Medulla oblongata (tissue), 1 donor: ENCODE data around the gene DDHD1.
A peak's percentile ranks its signal among the peaks of the same experiment; 100 is the strongest.
"Not testable (repeated sequence)": the region's sequence is repeated elsewhere in the genome, so short reads cannot be mapped to it uniquely, and the experiment has no call there.

Experiments used
- DNase-seq: peaks from one replicate; pipeline ENCODE4 v3.0.0-alpha.2; 2015; ENCODE audit errors: extremely low spot score

The DDHD1 gene

DNA sequence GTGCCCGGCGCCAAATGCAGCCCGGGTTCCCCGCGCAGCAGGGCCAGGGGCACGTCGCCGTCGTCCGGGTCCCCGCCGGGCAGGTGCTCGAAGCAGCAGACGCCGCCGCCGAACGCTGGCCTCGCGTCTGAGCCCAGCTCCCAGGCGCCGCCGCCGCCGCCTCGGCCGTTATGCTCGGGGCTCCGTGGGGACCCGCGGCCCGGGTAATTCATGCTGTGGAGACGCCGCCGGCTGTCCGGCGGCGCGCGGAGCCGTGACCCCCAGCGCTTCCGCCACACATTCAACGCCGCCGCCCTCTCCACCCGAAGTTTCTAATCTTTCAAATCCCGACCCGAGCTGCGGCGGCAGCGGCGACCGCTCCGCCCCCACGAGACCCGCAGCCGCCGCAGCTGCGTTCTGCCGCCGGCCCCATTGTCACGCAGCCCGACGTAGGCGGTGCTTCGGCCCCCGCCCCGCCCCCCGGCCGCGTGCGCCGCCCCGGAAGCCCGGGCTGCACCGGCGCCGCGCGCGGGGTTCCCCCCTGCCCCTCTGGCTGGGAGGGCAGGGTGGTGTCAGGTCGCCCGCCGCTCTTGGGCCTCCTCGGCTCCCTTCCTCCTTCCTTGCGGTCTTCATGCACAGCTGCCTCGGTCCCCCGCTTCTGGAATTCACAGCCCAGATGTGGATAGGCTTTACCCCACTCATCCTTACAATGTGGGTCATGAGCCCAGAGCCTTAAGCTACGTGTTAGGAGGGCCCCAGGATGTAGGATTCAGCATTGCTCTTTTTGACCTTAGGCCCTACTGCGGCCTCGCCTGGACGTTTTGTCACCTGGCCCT lies at the start of gene DDHD1:
Gene DDHD1 (minus strand): TSS at position 437 of the 815 bp plus-strand sequence. CDS start 225 bp downstream, at position 212.
- peak; percentile 78 for DNase-seq

DNA sequence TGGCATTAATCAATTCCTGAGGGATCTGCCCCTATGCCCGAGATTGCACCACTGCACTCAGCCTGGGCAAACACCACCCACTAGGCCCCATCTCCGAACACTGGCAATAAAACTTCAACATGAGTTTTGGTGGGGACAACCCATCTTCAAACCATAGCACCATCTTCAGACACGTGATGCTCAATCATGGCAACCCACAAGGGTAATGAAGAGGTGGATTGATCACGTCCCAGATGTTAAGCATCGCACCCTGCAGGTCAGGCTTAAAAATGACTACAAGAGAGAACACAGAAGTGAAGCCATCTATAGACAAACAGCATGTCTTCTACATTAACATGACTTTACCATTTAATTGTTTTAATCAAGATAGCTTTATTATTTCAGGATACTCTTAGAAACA lies 42.8 kb upstream of the DDHD1 start:
- no peak for DNase-seq

DNA sequence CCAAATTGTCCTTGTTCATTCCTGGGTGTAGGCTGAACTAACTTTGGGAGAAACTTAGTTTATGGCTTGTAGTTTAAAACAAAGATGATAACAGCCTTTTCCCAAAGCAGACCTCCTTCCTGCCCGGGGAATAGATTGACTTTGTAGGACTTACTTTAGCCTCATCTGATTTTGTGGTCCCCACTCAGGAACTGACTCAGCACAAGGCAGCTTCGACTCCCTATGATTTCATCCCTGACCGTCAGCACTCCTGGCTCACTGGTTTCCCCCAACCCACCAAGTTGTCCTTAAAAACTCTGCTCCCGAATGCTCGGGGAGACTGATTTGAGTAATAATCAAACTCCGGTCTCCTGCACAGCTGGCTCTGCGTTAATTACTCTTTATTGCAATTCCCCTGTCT lies 40.1 kb upstream of the DDHD1 start:
- no peak for DNase-seq

- DNase-seq: no peak
Observed at GRCh38 chr14:53192052-53192760, 39.1 kb upstream of the DDHD1 start.

- no peak for DNase-seq
Observed at GRCh38 chr14:53190938-53191337, 37.8 kb upstream of the DDHD1 start.

- no peak for DNase-seq
Observed at GRCh38 chr14:53187921-53188463, 34.9 kb upstream of the DDHD1 start.

DNA sequence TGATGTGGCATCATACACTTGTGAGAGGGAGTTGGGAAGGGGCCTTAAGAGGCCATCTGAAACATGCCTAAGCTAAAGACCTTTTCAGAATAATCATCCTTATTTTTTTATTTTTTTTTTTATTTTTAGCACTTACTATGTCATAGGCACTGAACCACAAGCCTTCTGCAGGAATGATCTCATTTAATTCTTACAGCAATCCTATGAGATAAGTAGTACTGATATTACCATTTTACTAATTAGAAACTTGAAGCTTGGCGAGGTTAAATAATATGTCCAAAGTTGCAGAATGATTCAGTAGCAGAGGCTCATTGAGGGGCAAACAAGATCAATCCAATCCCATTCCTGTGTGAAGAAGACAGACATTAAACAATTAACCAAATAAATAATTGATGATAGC lies 33.4 kb upstream of the DDHD1 start:
- no peak for DNase-seq

DNA sequence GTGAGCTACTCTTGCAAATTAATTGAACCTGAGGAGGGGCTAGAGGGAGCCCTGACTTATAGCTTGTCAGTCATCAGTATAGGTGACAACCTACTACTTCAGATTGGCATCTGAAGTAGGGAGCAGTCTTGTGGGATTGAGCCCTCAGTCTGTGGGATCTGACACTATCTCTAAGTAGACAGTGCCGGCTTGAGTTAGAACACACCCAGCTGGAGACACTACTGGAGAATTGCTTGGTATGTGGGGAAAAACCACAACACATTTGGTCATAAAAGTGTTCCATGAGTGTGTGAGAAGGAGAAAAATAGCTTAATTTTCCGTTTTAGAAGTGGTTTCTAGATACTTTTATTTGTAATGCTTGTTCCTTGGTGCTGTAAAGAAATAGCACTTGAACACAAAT lies 30.5 kb upstream of the DDHD1 start:
- no peak for DNase-seq

DNA sequence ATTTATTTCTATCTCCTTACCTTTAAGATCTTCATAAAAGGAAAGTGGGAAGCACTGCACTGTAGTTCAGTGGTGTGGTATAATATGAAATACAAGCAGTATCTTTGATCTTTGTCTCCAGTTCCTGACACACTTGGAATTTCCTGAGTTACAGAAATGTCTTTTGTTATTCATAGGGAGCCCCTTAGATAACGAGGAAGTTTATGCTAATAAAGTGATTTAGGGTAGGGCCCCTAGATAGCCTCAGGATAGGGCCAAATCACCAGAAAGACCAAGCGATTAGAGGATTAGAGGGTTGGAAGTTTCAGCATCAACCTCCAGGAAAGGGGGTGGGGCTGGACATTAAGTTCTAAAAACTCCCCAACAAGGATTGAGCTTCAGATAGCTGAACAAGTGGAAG lies 29.9 kb upstream of the DDHD1 start:
- no peak for DNase-seq

GRCh38 chr14:53181463-53182081 lies 28.4 kb upstream of the DDHD1 start:
- not testable (repeated sequence) for DNase-seq

- no peak for DNase-seq
Observed at GRCh38 chr14:53180272-53181221, 27.4 kb upstream of the DDHD1 start.

DNA sequence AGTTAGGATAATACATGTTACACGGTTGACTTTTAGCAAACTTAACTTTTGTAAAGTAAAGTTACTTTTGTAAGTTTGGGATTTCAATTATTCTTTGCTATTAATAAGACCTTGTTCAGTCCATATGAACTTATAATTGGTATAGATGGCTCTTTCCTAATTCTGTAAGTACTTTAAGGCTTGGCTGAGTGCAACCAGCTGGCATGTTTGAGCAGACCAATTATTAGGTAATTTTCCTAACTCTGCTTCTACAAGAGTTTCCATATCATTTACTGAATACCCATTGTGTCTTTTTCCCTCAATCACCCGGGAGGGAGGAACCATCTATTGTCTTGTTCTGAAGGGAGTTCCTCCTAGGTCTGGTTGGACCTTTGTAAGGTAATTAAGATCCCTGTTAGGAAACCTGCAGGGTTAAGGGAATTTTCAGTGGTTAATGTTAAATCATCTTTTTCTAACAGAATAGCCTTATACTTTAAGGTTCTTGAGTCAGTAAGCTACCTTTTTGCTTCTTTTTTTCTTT lies 26.4 kb upstream of the DDHD1 start:
- not testable (repeated sequence) for DNase-seq

DNA sequence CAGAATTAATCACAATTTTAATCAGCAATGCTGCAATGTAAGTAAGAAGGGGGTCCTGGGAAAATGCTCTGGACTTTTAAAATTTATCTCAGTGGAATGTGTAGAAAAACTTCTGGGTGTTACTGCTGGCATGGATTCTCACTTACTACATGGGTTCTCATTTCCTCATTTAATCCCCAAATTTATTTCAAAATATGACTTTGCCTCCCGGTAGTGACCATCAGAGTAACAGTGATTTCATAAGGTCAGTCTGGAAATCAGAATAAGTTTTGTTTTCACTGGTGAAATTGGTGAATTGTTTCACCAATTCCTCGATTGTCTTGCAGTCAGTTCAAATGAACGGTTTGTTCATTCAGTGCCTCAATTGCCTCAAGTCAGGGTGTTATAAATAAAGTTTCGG lies 22.3 kb upstream of the DDHD1 start:
- DNase-seq: no peak

DNA sequence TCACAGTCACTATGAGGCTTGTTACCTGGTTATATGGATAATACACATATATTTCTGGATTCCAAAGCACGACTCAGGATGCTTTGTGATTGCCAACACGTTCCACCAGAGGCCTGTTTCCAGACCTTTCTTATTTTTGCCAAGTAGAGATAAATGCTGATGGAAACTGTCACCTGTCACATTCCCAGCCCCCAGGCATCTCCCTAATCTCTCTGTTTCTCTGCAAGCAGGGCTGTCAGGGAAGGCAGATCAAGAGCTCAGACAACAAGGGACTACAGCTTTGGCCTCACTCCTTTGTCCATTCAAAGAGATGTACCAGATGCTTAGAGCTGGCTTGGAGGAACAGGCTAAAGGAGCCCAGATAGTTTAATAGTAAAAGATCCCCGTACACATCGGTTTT lies 21.8 kb upstream of the DDHD1 start:
- no peak for DNase-seq

- DNase-seq: no peak
Observed at GRCh38 chr14:53168786-53169185, 15.7 kb upstream of the DDHD1 start.

DNA sequence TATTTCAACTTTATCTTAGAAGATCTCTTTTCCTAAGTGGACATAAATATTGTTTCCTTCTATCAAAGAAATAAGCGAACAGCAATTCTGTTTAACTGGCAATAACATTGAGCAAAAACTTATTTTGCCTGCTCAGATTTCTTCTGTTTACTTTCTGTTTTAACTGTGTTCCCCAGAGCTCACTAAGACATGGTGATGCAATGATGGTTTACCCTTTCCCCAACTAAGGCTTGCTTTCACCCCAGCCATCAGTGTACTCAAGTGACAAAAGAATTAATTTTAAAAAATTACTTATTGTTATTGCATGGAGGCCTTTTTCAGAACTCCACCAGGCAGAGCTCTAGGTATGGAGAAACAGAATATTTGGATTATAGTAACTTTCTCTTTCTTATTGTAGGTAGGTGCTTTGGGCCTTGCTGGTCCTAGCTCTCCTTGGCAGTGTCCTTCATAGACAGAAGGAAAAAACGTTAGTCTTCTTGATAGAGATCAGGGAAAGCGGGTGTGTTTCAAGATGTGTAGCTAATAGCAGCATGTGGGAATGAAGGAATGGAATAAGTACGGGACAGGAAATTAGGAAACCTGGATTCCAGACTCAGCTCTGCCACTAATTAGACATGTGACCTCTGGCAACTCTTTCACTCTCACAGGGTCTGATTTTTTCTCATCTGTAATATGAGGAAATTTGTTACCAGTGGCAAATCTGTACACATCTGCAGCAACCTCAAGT lies 14.6 kb upstream of the DDHD1 start:
- no peak for DNase-seq

GRCh38 chr14:53161758-53162435 lies 8.8 kb upstream of the DDHD1 start:
- DNase-seq: no peak

DNA sequence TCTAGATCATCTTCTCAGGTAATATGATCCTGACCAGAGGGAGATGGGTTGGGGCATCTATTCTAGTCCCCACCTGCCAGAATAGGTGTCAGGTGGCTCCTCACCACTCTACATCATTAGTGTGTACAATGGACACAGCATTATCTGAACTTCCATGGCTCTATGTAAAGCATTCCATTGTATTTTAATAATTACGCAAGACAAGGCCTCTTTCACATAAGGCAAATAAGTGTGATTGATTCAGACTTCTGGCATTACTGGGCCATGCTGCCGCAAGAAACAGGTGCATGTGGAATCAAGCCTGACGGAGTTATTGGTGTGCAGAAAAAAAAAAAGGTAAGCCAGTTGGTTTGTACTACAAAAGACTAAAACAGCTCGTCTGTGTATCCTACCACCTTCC lies 3.1 kb upstream of the DDHD1 start:
- no peak for DNase-seq

GRCh38 chr14:53153702-53154112 lies 584 bp upstream of the DDHD1 start:
- no peak for DNase-seq
